Body of pancreas (tissue), 4 donors: ENCODE results near the gene SNX20.

Source experiments
- CTCF ChIP-seq, 7 experiments: fragments of 450-650 bp in 4 of 7; fragments of 200-600 bp in 3 of 7; sonication (generic) in 3 of 7; IDR thresholded peaks; one replicate each; pipeline ENCODE4 v1.5.1; 2016 to 2019; ENCODE audit warnings: antibody characterized with exemption in 7 of 7
- POLR2A ChIP-seq, 3 donors: fragments of 450-650 bp; IDR thresholded peaks; one replicate each; pipeline ENCODE4 v1.6.1; 2016; ENCODE audit warnings: antibody characterized with exemption in 3 of 3, mild to moderate bottlenecking in 2 of 3

- TF ChIP-seq CTCF (IDR thresholded peaks at IDR 0.05), result no peak
- no peak for TF ChIP-seq POLR2A (IDR thresholded peaks at IDR 0.05)
Observed at GRCh38 chr16:50709980-50710379, 28.9 kb upstream of the SNX20 start.
